ENCODE measurements around the gene MRPL53.

Gene MRPL53

DNA sequence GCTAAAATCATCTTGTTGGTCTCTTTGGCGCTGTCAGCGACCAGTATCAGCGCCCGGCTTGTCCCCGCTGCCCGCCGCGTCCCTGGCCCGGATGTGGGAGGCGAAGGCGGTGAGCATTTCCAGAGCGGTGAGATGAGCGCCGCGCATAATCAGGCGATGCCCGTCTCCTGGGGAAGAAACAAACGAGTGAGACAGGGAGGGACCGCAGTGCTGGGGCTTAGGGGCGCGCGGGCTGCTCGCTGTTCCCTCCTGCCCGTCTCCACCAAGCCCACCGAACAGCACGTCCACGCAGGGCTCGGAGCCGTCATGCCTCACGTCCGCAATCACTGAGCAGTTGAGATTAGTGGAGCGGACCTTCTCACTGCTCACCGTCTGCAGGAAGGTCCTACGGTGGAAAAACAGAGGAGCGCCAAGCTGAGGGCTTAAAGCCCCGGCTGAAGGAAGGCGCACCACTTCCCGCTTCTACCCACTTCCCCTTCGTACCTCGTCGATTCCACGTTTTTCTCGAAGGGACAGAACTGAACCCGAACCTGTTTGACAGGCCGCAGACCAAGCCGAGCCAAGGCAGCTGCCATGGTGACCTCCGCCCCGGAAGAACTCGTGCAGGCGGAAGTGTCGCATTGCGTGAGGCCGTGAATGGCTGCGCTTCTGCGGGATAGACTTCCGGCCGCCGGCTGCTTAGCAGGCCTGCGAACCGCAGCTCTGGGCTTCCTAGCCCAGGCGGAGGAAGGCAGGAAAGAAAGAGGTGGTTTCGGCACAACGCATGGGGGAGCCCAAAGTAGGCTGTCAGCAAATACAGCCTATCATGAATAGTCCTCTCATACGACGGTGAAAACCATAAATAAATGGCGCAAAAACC is at the start of gene MRPL53:
Gene MRPL53, minus strand, starts transcription at position 595 of the 859 bp plus-strand sequence. Its CDS starts 20 bp downstream, at position 575.
- peak; percentile 97 for DNase-seq (ENCODE audit: low spot score)

DNA sequence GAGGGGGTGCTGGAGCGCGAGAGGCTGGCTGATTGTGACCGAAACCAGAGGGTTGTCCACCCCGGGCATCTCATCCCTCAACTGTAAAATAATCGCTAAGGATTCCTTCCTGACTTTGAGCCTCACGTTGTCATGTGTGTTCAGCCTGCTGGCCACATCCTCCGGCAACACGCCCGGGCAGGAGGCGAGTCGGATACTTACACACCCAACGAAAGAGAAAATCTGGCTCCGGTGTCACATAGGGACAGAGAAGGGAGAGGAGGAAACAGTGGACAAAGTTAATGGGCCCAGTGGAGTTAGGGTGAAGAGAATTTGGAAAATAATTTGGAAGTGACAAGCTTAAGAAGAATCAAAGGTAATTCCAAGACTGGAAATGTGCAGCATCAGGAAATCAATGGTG is 44.2 kb upstream of the MRPL53 start:
- DNase-seq (ENCODE audit: low spot score): no peak

DNA sequence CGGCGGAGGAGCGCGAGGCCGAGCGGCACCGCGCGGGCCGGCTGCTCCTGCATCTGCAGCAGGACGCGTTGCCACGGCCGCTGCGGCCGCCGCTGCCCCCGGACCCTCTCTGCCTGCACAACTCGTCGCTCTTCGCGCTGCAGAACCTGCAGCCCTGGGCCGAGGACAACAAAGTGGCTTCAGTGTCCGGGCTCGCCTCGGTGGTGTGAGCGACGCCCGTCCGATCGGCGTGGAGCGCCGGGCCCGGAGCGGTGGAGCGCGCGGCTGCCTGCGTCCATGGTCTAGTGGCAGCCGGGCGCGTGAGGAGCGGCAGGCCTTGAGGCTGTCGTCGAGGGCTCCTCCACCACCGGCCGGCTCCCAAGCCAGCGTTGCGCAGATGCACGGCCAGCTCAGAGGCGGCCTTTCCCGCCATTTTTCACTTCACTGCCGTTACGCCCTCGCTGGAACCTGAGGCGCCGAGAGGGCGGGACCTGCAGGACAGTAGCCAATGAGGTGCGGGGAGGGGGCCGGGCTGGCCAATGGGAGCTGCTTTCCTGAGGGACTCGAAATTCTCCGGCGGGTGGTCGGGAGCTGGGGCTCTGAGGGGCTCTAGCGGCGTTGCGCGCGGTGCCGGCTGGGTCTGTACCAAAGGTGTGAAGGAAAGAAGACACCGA is 43.6 kb upstream of the MRPL53 start:
- no peak for DNase-seq (ENCODE audit: low spot score)

DNA sequence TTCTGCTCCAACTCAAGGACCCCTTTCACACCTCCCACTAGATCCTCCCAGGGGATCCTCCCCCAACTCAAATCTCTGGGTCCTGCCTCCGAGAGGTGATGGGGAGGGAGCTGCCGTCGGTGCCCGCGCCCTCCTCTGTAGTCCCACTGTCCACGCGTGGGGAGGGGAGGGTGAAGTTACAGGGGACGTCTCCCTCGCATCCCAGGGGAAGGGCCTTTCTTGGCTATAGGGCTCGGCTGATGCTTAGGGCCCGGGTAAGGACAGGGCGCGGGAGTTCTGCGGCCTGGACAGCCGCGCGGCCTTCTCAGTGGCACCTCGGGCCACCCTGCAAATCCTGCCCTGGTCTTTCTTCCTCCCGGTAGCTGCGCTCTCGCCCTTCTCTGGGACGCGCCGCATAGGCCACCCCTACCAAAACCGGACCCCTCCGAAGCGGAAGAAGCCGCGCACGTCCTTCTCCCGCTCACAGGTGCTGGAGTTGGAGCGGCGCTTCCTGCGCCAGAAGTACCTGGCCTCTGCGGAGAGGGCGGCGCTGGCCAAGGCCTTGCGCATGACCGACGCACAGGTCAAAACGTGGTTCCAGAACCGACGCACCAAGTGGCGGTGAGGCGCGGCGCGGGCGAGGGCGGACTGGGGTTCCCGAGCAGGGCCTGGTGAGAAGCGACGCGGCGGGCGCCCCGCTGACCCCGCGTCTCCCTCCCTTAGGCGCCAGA is 42.9 kb upstream of the MRPL53 start:
- no peak for DNase-seq (ENCODE audit: low spot score)

DNA sequence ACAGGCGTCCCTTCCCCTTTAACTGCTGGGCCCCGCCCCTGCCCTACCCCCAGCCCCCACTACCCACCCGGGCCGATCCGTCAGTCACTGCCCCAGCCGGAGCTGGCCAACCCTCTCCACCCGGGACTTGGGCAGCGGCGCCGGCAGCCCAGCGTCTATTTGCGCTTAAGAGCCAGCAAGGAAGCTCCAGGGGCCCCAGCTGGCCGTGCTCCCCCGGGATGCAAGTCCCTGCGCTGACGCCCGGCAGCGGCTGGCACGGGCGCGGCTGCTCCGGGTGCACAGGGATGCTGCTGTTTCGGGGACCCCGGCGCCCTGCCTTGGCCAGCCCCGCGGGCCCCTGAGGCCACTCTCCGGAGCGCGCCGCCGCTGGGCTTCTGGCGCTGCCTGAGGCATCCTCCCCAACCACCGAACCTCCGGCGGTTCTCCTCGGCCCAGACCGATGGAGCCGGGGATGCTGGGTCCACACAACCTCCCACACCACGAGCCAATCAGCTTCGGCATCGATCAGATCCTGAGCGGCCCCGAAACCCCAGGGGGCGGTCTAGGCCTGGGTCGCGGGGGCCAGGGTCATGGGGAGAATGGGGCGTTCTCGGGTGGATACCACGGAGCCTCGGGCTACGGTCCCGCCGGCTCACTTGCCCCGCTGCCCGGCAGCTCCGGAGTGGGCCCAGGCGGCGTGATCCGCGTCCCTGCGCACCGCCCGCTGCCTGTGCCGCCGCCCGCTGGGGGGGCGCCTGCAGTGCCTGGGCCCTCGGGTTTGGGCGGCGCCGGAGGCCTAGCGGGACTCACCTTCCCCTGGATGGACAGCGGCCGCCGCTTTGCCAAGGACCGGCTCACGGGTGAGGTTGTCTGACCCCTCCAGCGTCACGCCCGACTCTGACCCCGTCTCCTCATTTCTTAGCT is 42.1 kb upstream of the MRPL53 start, which contains the start of gene TLX2:
Gene TLX2, plus strand, starts transcription at position 83 of the 903 bp plus-strand sequence. Its CDS starts 357 bp downstream, at position 440.
- no peak for DNase-seq (ENCODE audit: low spot score)

DNA sequence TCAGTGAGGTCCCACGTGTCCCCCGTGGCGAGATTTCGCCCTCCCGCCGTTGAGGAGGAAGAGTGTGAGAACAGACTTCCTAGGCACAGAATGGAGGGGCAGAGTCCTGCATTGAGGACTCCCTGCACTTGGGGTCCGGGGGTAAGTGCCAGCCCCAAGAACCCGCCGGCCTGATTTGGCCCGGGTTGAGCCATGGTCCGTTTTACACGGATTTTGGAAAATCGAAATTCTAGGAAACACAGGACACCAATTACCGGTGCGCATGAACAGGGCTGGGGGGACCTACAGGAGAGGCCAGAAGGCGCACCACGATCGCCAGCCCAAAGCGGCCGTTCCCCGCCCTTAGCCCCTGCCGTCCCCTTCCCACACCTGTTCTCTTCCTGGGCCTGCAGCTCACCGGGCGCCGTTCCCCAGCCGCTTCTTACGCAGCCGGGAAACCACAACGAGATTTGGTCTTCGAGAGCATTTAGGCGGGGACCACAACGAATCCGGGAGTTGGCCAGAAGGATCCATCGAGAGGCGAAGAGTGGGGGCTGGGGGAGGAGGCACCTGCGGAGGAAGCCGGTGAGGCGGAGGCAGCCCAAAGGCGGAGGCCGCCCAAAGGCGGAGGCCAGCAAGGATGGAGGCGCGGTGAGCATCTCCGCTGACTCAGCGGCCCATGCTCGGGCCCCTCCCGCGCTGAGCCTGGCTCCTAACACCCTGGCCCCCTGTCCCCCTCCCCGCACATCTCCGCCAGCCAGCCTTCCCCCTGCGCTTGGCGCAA is 41.3 kb upstream of the MRPL53 start:
- DNase-seq (ENCODE audit: low spot score): no peak

DNA sequence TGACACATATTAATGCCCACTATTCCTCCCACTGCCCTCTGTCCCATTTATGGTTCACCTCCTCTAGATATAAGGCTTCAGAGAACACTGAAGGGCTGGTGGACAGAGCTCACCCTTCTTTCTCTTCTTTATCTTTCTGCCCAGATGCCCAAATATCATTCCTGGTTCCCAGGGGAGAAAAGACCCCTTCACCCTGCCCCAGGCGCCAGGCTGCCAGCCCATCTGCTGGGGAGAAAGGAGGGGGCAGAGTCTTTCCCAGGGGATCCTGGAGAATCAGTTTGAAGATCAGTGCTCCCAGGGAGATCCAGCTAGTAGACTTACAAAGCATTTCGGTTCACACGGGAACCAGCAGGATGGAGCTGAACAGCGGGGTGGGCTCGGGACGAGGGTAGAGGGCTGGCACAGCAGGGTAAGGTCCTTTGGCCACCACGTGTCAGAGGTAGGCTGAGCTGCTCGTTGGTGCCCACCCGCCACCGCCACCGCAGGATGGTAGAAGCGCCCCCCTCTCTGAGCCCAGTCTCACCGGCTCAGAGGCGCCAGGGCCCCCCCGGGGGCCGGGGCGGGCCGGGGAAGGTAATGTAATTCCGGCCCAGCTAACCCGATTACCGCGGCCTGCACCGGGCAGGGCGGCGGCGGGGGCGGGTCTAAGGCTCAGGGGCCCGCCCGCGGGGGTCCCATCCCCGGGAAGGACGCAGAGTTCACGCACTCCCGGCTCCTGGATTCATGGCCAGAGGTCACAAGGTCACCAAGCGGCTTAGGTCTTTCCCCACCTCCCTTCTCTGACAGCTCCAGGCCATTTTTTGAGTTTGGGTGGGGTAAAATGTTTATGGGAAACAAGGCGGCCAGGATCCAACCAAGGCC is 40.5 kb upstream of the MRPL53 start:
- DNase-seq (ENCODE audit: low spot score): no peak

DNA sequence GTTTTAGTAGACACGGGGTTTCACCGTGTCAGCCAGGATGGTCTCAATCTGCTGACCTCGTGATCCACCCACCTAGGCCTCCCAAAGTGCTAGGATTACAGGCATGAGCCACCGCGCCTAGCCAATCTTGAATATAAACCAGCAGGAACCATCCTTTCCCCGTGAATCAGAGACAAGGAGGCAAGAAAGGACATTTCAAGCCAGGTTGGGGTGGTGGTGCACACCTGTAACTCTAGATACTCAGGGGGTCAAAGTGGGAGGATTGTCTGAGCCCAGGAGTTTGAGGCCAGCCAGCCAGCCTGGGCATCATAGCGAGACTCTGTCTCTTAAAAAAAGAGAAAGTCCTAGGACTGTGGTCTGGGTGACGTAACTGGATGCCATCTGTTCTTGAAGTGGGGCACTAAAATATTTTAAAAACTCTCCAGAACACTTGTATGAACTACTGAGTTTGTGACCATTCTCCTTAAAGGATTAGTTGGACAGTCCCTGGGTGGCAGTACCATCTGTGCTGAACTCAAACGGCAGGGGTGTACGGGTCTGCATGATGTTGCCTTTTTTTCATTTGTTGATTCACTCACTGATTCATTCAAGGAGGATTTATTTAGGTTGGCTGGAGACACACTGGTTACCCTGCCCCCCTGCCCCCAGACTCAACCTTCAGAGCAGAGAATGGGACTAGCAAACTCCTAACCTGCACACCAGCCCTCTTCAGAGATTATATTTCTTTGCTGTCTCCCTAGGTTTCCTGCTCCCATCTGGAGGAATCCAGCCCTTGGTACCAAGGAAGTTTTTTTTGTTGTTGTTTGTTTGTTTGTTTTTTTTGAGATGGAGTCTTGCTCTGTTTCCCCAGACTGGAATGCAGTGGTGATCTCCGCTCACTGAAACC is 38.9 kb upstream of the MRPL53 start:
- no peak for DNase-seq (ENCODE audit: low spot score)

DNA sequence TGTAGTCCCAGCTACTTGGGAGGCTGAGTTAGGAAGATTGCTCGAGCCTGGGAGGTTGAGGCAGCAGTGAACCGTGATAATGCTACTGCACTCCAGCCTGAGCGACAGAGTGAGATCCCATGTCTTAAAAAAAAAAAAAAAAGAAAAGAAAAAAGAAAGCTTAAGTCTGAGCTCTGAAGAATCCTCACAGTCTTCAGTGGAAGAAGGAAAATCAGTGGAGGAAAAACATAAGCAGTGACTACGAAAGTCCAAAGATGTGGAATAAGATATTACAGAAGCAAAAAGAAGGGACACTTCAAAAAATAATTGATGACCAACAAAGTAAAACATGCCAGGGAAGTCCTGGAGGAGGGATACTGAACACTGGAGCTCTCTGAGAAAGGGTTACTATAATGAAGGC is 37.8 kb upstream of the MRPL53 start:
- DNase-seq (ENCODE audit: low spot score): no peak

DNA sequence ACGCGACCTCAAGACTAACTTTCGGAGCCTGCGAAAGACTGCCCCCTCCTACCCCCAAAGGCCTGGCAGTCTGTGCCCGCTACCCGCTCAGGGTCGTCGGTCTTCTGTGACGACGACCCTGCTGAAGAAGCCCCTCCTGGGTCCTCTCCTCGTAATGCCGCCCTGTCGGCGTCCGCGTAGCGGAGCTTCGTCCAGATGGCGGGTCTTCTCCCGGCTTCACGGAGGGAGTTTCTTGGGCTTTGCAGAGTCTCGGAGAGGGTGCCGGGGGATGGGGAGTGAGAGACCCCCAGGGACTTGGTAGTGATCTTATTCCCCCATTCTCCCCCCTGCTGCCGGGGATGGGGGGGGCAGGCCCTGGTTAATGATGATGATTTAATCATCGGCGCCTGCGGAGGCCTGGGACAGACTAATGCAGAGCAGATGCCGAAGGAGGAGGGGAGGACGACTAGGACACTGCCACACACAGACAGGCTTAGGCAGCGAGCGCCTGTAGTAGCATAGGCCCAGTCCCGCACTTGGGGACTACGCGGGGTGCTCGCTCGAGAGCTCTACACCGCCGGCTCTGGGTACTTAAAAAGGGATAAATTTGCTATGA is 35.5 kb upstream of the MRPL53 start:
- peak; percentile 35 for DNase-seq (ENCODE audit: low spot score)

DNA sequence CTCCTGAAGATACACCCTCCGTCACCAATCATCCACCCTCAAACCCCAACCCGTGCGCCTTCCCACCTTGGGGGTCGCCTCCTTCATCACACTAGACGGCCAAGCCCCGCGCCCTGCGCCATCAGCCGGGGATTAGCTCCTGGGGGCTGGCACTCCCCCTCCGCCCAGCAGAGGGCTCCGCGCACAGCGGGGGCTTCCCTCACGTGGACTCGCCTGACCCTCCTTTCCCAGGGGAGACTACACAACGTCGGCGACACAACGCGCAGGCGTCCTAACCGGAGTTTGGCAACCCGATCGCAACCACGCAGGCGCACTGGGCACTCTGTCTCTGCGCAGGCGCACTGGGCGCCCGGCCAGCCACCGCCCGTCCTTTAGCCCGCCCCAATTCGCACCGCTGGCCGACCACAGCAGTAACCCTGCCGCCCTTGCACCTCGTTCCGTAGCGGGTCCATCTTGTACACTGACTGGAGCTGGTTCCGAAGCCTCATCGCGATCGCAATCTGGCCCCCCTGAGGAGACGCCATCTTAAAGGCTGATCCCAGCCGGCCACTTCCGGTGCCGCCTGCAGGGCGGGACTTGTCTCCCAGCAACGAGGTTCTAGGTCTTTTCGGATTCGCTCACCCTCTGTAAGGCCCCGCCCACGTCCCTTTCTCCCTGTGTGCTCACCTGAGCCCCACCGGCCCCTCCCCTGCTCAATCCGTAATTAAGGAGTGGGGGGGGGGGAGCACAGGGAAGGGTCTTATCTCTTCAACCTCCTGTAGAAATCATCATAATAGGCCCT is 34.9 kb upstream of the MRPL53 start, which contains the start of gene PCGF1:
Gene PCGF1, minus strand, starts transcription at position 551 of the 781 bp plus-strand sequence. Its CDS starts 27 bp downstream, at position 524.
- DNase-seq (ENCODE audit: low spot score): peak; percentile 98

DNA sequence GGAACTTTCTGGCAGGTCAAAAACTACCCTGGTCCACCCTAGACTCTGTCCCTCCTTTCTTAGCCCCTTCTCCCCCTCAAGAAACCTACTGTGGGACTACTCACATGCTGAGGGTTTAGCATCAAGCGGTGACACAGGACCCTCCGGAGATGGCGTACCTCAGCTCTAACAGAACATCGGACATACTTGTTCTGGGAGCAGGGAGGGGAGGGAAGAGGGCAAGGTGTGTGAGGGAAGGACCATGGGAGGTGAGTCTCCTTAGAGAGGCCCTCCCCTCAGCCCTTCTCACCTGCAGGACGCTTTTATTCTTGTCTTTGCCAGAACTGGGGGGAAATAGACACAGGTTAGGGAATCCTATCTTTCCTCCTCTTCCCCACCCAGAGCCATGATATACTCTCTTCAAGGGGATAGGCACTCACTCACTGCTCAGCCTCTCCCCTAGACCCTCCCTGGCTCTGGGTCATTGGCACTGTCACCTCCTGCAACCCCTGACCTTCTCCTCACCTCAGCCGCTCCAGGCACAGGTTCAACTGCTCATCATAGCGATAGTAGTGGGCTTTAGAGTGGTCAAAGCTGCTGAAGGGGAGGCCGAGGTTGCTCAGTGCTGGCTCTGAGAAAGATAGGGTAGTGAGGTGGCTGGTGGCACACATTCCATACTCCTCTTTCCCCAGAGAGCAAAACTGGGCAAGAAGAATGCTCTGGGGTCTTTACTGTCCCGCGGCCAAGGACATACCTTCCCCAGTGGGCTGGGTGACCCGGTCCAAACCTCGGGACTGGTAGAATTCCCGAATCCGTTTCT is 33.2 kb upstream of the MRPL53 start:
- DNase-seq (ENCODE audit: low spot score): no peak

DNA sequence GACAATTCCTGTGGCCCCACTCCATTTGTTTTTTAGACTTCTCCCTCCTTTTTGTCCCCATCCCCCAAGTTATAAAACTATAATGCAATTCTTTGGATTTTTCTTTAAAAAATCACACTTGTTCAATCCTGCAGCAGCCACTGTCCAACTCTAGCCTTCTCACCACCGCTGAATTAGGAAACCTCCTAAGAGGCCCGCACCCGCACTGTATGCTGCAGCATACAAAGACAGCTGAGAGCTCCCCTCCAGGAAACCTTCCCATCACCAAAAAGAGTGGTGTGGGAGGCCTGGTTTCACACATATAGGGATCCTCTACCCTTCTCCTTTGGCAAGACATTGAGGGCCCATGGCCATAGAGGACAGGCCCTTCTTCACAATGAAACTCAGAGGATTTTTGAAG is 32.1 kb upstream of the MRPL53 start:
- no peak for DNase-seq (ENCODE audit: low spot score)

DNA sequence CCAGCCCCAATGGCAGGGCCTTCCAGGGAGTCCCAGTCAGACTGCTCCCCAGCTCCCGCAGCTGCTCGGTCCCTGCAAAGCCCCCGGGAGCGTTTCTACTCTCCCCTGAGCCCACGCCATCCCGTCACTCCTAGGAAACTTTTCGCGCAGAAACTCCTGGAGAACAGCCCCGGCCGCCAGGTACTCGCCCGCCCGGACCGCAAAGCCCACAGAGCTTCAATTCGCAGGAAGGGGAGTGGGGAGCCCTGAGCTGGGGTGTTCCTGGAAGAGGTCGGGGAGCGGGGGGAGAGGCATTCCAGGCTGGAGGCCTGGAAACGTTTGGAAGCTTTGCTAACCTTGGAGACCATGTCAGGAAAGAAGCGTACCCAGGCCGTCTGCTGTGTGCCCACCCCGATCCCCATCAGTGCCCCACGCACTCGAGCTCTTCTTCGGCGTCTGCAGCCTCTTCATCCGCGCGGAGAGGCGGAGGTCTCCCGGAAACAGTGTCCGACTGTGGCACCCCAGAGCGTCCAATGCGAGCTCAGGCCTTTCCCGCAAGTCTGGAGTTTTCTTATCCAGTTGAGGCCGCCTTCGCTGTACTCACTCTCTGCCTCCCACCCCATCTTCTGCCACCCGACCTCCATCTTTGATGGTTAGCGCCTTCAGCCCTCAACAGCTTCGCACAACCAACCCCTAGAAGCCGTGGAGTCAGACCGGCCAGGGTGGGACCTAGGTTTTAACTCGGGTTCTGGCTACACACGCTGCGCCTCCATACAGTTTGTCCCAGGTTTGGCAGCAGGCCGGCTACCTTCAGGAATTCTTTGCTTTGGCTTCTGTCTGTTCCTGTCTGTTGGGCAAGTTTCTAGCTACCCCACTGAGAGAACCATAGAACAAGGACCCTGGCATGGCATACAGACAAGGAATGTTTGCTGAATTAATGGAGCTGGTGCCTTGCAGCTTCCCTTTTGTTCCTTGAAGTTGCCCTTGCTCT is 31.3 kb upstream of the MRPL53 start:
- DNase-seq (ENCODE audit: low spot score): no peak

DNA sequence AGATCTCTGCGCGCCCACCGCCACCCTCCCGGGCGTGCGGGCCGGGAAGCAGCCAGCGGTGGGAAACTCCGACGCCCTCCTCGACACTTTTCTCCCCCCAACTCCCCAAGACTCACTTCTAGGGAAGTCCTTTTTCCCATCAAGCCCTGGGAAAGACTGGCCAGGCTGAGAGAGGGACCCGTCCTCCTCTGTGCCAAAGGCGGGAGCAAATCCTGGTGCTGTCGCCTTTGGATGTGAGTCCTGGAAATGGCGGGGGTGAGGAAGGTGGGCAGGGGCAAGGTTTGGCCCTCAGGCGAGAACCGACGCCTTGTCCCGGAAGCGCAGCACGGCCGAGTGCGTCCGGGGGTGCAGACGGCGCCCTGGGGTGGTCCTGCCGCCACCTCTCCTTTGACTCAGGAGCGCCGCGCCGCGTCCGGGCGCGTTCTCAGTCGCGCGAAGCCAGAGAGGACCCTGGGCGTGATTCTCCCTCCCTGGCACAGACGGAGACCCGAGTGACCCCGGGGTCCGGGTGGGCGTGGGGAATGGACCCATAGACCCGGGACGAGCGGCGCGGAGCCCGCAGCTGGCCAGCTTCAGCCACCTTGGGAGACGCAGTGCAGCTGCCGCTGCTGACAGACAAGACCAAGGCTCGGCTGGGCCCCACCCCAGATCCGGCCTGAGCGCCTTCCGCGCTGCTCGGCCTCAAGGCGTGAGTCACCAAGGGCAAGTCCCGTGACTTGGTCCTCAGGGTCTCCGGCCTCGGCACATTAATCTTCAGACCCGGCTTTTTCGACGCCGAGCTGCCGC is 30.4 kb upstream of the MRPL53 start:
- DNase-seq (ENCODE audit: low spot score): no peak
